K562 (cell line): ENCODE data around the gene KIF3A. TPM values are rescaled to one million over a fixed set of nuclear protein-coding genes. Genes with fewer than 3 reads are reported as not detected.

Experiments used
- HDAC1 ChIP-seq, 2 experiments: fragments of 450-650 bp; IDR thresholded peaks; 2 replicates each; pipeline ENCODE4 v1.6.1; 2016 to 2017; ENCODE audit warnings: inconsistent platforms in 1 of 2, mild to moderate bottlenecking in 1 of 2, moderate library complexity in 1 of 2
- ILF3 ChIP-seq: fragments of 450-650 bp; IDR thresholded peaks from 2 replicates; pipeline ENCODE4 v1.6.1; 2018; ENCODE audit warnings: antibody characterized with exemption, mild to moderate bottlenecking, moderate library complexity, borderline replicate concordance
- KLF16 ChIP-seq: IDR thresholded peaks from 2 replicates; pipeline ENCODE4 v1.6.1; 2016; ENCODE audit warnings: antibody characterized with exemption
- MTA2 ChIP-seq: fragments of 450-650 bp; IDR thresholded peaks from 2 replicates; pipeline ENCODE4 v1.6.1; 2016; ENCODE audit warnings: low read depth
- MYNN ChIP-seq, 2 experiments: sonication (generic); formaldehyde crosslinking in 1 of 2; IDR thresholded peaks; 2 replicates each; pipeline versions ENCODE4 v1.5.0 to v1.6.1; 2016 to 2020; ENCODE audit warnings: antibody characterized with exemption in 1 of 2, missing genetic modification reagents in 1 of 2
- NCOA2 ChIP-seq, 2 experiments: fragments of 450-650 bp; IDR thresholded peaks; 2 replicates each; pipeline ENCODE4 v1.6.1; 2018; ENCODE audit warnings: mild to moderate bottlenecking in 2 of 2, moderate library complexity in 1 of 2; ENCODE audit not compliant: partially characterized antibody in 2 of 2
- NUFIP1 ChIP-seq: fragments of 450-650 bp; IDR thresholded peaks from 2 replicates; pipeline ENCODE4 v1.6.1; 2018; ENCODE audit not compliant: partially characterized antibody
- POLR2AphosphoS5 ChIP-seq: IDR thresholded peaks from 2 replicates; pipeline ENCODE4 v1.6.1; 2011; ENCODE audit warnings: mild to moderate bottlenecking, low read depth, low read length, moderate library complexity; ENCODE audit not compliant: control insufficient read depth, insufficient read depth
- ZNF766 ChIP-seq: fragments of 200-800 bp; sonication (Bioruptor generic); conservative IDR thresholded peaks from 2 replicates; pipeline ENCODE4 v1.6.1; 2016; ENCODE audit warnings: missing genetic modification characterization, missing compliant biosample characterization
- polyA plus RNA-seq, 8 experiments: library from polyadenylated mRNA; depleted of rRNA in 4 of 8; stranded (reverse) in 5 of 8; unstranded in 3 of 8; fragments of >200 nt; fragmentation: Nextera tagmentation in 2 of 8; fragmentation: Illumina TruSeq in 1 of 8; extraction: Ambion mirVana in 2 of 8; extraction: Trizol in 1 of 8; gene quantifications; 2 replicates each; pipeline versions ENCODE4 v1.2.1 to v1.2.3, GENCODE V29; 2011 to 2014; ENCODE audit warnings: inconsistent platforms in 1 of 8, missing spikeins in 1 of 8
- total RNA-seq, 7 experiments: library from RNA; depleted of rRNA in 6 of 7; stranded (reverse); fragments of >200 nt in 6 of 7; fragmentation: Illumina TruSeq in 2 of 7; extraction: Trizol in 2 of 7; gene quantifications; 2 replicates each; pipeline versions ENCODE4 v1.2.1 to v1.2.3, GENCODE V29; 2011 to 2021; ENCODE audit warnings: low replicate concordance in 1 of 7
- TF ChIP-seq, protein P1 (sequence below): sonication (generic); formaldehyde crosslinking; IDR thresholded peaks from 2 replicates; pipeline ENCODE4 v1.8.0; 2022; ENCODE audit warnings: mild to moderate bottlenecking, missing genetic modification reagents, borderline replicate concordance
- TF ChIP-seq, protein P2 (sequence below): fragments of 450-650 bp; conservative IDR thresholded peaks from 2 replicates; pipeline ENCODE4 v1.6.1; 2016; ENCODE audit warnings: missing genetic modification characterization, low read depth, mild to moderate bottlenecking, control low read depth, missing compliant biosample characterization
- TF ChIP-seq, protein P3 (sequence below): sonication (generic); formaldehyde crosslinking; IDR thresholded peaks from 2 replicates; pipeline ENCODE4 v1.9.0; 2022; ENCODE audit warnings: mild to moderate bottlenecking, missing genetic modification reagents
- TF ChIP-seq, protein P4 (sequence below), 2 experiments: IDR thresholded peaks in 1 of 2; conservative IDR thresholded peaks in 1 of 2; 2 replicates each; pipeline ENCODE4 v1.6.1; 2016; ENCODE audit warnings: low read depth in 2 of 2, mild to moderate bottlenecking in 1 of 2, missing compliant biosample characterization in 1 of 2, missing genetic modification characterization in 1 of 2, moderate library complexity in 1 of 2
- TF ChIP-seq, protein P5 (sequence below), 2 experiments: fragments of 450-650 bp; IDR thresholded peaks; 2 replicates each; pipeline ENCODE4 v1.6.1; 2016
- TF ChIP-seq, protein P6 (sequence below): fragments of 250-450 bp; sonication (Bioruptor Pico); IDR thresholded peaks from 2 replicates; pipeline ENCODE4 v1.5.0; 2021; ENCODE audit warnings: mild to moderate bottlenecking, borderline replicate concordance

The KIF3A gene
- total and polyA plus RNA-seq, 9 of the 15 experiments (the other 6 are each of a cell fraction or from before 2014, with no cell fraction given) = 1.5 to 7.8 (median 6.0) TPM

DNA sequence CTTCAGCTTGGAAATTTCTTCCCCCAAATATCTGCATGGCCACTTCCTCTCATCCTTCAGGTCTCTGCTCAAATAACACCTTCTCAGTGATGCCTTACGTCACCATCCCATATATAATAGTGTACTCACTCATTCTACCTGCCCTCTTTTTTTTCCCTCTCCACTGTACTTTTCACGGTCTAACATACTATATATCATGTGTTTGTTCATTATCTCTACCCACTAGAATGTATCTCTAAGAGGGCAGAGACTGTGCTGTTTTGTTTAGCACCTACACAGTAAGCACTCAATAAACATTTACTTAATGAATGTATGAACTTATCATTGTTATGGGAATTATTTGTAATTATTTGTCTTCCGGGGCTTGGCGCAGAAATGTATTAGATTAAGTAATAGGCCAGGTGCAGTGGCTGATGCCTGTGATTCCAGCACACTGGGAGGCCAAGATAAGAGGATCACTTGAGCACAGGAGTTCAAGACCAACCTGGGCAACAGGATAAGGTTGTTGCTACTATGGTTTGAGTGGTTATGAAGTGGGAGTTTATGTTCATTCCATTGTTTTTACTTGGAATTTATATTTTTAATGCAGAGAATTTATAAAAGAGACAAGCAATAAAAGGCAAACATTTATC lies 85.4 kb downstream of the KIF3A start (continued):
- TF ChIP-seq, protein P1, sequence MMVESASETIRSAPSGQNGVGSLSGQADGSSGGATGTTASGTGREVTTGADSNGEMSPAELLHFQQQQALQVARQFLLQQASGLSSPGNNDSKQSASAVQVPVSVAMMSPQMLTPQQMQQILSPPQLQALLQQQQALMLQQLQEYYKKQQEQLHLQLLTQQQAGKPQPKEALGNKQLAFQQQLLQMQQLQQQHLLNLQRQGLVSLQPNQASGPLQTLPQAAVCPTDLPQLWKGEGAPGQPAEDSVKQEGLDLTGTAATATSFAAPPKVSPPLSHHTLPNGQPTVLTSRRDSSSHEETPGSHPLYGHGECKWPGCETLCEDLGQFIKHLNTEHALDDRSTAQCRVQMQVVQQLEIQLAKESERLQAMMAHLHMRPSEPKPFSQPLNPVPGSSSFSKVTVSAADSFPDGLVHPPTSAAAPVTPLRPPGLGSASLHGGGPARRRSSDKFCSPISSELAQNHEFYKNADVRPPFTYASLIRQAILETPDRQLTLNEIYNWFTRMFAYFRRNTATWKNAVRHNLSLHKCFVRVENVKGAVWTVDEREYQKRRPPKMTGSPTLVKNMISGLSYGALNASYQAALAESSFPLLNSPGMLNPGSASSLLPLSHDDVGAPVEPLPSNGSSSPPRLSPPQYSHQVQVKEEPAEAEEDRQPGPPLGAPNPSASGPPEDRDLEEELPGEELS (CRISPR knock-in tag) = no peak
- peak; percentile 62; the same call in 1 of the 2 replicates for TF ChIP-seq ZNF766 (CRISPR knock-in tag)
- TF ChIP-seq ILF3 = no peak
- TF ChIP-seq, protein P2, sequence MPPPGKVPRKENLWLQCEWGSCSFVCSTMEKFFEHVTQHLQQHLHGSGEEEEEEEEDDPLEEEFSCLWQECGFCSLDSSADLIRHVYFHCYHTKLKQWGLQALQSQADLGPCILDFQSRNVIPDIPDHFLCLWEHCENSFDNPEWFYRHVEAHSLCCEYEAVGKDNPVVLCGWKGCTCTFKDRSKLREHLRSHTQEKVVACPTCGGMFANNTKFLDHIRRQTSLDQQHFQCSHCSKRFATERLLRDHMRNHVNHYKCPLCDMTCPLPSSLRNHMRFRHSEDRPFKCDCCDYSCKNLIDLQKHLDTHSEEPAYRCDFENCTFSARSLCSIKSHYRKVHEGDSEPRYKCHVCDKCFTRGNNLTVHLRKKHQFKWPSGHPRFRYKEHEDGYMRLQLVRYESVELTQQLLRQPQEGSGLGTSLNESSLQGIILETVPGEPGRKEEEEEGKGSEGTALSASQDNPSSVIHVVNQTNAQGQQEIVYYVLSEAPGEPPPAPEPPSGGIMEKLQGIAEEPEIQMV = no peak
- no peak for TF ChIP-seq NUFIP1
- TF ChIP-seq, protein P3, sequence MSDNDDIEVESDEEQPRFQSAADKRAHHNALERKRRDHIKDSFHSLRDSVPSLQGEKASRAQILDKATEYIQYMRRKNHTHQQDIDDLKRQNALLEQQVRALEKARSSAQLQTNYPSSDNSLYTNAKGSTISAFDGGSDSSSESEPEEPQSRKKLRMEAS (CRISPR knock-in tag) = no peak
- peak; percentile 41; the same call in 1 of the 2 replicates for TF ChIP-seq MYNN (IDR thresholded peaks at IDR 0.05)
- no peak for TF ChIP-seq MYNN (CRISPR knock-in tag; IDR thresholded peaks at IDR 0.05)
- TF ChIP-seq, protein P4, sequence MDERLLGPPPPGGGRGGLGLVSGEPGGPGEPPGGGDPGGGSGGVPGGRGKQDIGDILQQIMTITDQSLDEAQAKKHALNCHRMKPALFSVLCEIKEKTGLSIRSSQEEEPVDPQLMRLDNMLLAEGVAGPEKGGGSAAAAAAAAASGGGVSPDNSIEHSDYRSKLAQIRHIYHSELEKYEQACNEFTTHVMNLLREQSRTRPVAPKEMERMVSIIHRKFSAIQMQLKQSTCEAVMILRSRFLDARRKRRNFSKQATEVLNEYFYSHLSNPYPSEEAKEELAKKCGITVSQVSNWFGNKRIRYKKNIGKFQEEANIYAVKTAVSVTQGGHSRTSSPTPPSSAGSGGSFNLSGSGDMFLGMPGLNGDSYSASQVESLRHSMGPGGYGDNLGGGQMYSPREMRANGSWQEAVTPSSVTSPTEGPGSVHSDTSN (CRISPR knock-in tag; IDR thresholded peaks at IDR 0.05; ENCODE audit: low read depth) = no peak
- TF ChIP-seq, protein P4 (tag; conservative IDR thresholded peaks at IDR 0.05; ENCODE audit: low read depth) = no peak
- peak; percentile 62 to 69; a peak in 2 of 4 replicates for TF ChIP-seq HDAC1 (IDR thresholded peaks at IDR 0.05)
- TF ChIP-seq MTA2 = peak; percentile 99
- TF ChIP-seq KLF16 = peak; percentile 97
- TF ChIP-seq, protein P5, sequence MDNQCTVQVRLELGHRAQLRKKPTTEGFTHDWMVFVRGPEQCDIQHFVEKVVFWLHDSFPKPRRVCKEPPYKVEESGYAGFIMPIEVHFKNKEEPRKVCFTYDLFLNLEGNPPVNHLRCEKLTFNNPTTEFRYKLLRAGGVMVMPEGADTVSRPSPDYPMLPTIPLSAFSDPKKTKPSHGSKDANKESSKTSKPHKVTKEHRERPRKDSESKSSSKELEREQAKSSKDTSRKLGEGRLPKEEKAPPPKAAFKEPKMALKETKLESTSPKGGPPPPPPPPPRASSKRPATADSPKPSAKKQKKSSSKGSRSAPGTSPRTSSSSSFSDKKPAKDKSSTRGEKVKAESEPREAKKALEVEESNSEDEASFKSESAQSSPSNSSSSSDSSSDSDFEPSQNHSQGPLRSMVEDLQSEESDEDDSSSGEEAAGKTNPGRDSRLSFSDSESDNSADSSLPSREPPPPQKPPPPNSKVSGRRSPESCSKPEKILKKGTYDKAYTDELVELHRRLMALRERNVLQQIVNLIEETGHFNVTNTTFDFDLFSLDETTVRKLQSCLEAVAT (IDR thresholded peaks at IDR 0.05) = no peak
- peak in 1 of 2 experiments; percentile 44 for TF ChIP-seq NCOA2 (IDR thresholded peaks at IDR 0.05; ENCODE audit: partially characterized antibody in 2 of 2)
- TF ChIP-seq, protein P6, sequence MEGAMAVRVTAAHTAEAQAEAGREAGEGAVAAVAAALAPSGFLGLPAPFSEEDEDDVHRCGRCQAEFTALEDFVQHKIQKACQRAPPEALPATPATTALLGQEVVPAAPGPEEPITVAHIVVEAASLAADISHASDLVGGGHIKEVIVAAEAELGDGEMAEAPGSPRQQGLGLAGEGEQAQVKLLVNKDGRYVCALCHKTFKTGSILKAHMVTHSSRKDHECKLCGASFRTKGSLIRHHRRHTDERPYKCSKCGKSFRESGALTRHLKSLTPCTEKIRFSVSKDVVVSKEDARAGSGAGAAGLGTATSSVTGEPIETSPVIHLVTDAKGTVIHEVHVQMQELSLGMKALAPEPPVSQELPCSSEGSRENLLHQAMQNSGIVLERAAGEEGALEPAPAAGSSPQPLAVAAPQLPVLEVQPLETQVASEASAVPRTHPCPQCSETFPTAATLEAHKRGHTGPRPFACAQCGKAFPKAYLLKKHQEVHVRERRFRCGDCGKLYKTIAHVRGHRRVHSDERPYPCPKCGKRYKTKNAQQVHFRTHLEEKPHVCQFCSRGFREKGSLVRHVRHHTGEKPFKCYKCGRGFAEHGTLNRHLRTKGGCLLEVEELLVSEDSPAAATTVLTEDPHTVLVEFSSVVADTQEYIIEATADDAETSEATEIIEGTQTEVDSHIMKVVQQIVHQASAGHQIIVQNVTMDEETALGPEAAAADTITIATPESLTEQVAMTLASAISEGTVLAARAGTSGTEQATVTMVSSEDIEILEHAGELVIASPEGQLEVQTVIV (CRISPR knock-in tag) = no peak
- TF ChIP-seq POLR2AphosphoS5 = peak; percentile 99
